CD8-positive, alpha-beta memory T cell (primary cell): ENCODE results near the gene TRPV5. TPM values are rescaled to one million over a fixed set of nuclear protein-coding genes. Genes with fewer than 3 reads are reported as not detected.
A peak's percentile ranks its signal among the peaks of the same experiment; 100 is the strongest.

ENCODE experiments used
- CTCF ChIA-PET: fragments of 350-600 bp; sonication (Branson Sonifier 250); formaldehyde crosslinking; loops from one replicate; lab custom pipeline; 2021; ENCODE audit warnings: antibody characterized with exemption; lab: Charles Lee
- POLR2A ChIA-PET: fragments of 350-600 bp; sonication (Branson Sonifier 250); formaldehyde crosslinking; loops from one replicate; lab custom pipeline; 2021; ENCODE audit warnings: antibody characterized with exemption; lab: Charles Lee
- DNase-seq, 5 donors: peaks; one replicate each; pipeline versions ENCODE4 v3.0.0 to v3.0.0-alpha.2; 2020 to 2022; ENCODE audit warnings: mixed read lengths in 1 of 5
- H3K27ac ChIP-seq: one replicate; pipeline ENCODE4 v1.7.0; 2013; ENCODE audit warnings: low read depth, mild to moderate bottlenecking, low read length, moderate library complexity
- H3K27me3 ChIP-seq: 2 replicates; pipeline ENCODE4 v1.7.0; 2013; ENCODE audit warnings: low read length, mild to moderate bottlenecking; ENCODE audit not compliant: insufficient read depth, poor library complexity, severe bottlenecking
- H3K36me3 ChIP-seq: 2 replicates; pipeline ENCODE4 v1.7.0; 2013; ENCODE audit warnings: mild to moderate bottlenecking, low read length, moderate library complexity; ENCODE audit not compliant: insufficient read depth
- H3K4me1 ChIP-seq: 2 replicates; pipeline ENCODE4 v1.7.0; 2013; ENCODE audit warnings: mild to moderate bottlenecking, low read length, moderate library complexity; ENCODE audit not compliant: insufficient read depth
- H3K4me3 ChIP-seq: 2 replicates; pipeline ENCODE4 v1.7.0; 2013; ENCODE audit warnings: mild to moderate bottlenecking, low read length
- H3K9me3 ChIP-seq: 2 replicates; pipeline ENCODE4 v1.7.0; 2013; ENCODE audit warnings: mild to moderate bottlenecking, low read length
- H3K27ac Mint-ChIP-seq, 8 donors: one replicate each; pipeline ENCODE4 v1.8.0; 2020 to 2021; ENCODE audit warnings: mixed read lengths in 8 of 8, mild to moderate bottlenecking in 6 of 8, inconsistent platforms in 3 of 8, moderate library complexity in 3 of 8
- H3K27me3 Mint-ChIP-seq, 2 donors: one replicate each; pipeline ENCODE4 v1.8.0; 2020 to 2021; ENCODE audit warnings: mixed read lengths in 2 of 2, mild to moderate bottlenecking in 1 of 2, moderate library complexity in 1 of 2
- H3K36me3 Mint-ChIP-seq, 3 donors: one replicate each; pipeline ENCODE4 v1.8.0; 2020 to 2021; ENCODE audit warnings: mixed read lengths in 3 of 3, inconsistent platforms in 1 of 3, mild to moderate bottlenecking in 1 of 3
- H3K4me1 Mint-ChIP-seq, 3 donors: one replicate each; pipeline ENCODE4 v1.8.0; 2020 to 2021; ENCODE audit warnings: mixed read lengths in 3 of 3, inconsistent platforms in 1 of 3, mild to moderate bottlenecking in 1 of 3
- H3K4me3 Mint-ChIP-seq, 7 donors: one replicate each; pipeline ENCODE4 v1.8.0; 2020 to 2021; ENCODE audit warnings: mixed read lengths in 7 of 7, mild to moderate bottlenecking in 6 of 7, moderate library complexity in 4 of 7, inconsistent platforms in 2 of 7
- H3K9me3 Mint-ChIP-seq, 5 donors: one replicate each; pipeline ENCODE4 v1.8.0; 2020 to 2022; ENCODE audit warnings: mixed read lengths in 5 of 5, mild to moderate bottlenecking in 3 of 5, moderate library complexity in 2 of 5, inconsistent platforms in 1 of 5
- polyA plus RNA-seq: library from polyadenylated mRNA; unstranded; fragments of 300-500 nt; fragmentation: Illumina TruSeq; gene quantifications from one replicate; pipeline ENCODE4 v1.2.3, GENCODE V29; 2021
- total RNA-seq, 2 experiments: library from RNA; stranded (reverse); gene quantifications; one replicate each; pipeline ENCODE4 v1.2.3, GENCODE V29; 2021

The TRPV5 gene
- total and polyA plus RNA-seq, 3 experiments from 2014 or later = not detected

GRCh38 chr7:142873281-142873784 is 60.2 kb downstream of the TRPV5 start:
- no peaks in the 10 kb centered on the region for H3K36me3 ChIP-seq
- H3K9me3 Mint-ChIP-seq = no peaks in the 10 kb centered on the region
- H3K4me1 Mint-ChIP-seq = no peaks in the 10 kb centered on the region
- H3K9me3 ChIP-seq = no peaks in the 10 kb centered on the region
- H3K4me3 Mint-ChIP-seq = no peak overlapping the region
- ChIA-PET POLR2A (no interaction called here), CTCF (interaction anchor here (1.1 to 1.8 kb wide), 3 partner anchors 10 to 130 kb away, joined by 4 to 5 read pairs (median 5); no protein-coding TSS in a partner anchor)
- peaks cover 0 to 13% (median 6%) of the 10 kb centered on the region in 3 donors for H3K36me3 Mint-ChIP-seq
- no peak overlapping the region for H3K4me3 ChIP-seq
- H3K27me3 ChIP-seq = no peaks in the 10 kb centered on the region
- peaks cover under 1 to 6% of the 10 kb centered on the region in 2 donors for H3K27me3 Mint-ChIP-seq
- no peak overlapping the region for H3K27ac Mint-ChIP-seq
- no peaks in the 10 kb centered on the region for H3K4me1 ChIP-seq
- no peak overlapping the region for H3K27ac ChIP-seq
- DNase-seq = no peak

- H3K36me3 Mint-ChIP-seq = peaks cover 0 to 16% (median 6%) of the 10 kb centered on the region in 3 donors
Measured at GRCh38 chr7:142872106-142872675, 61.4 kb downstream of the TRPV5 start.

GRCh38 chr7:142871260-142872105 is 62.1 kb downstream of the TRPV5 start:
- CTCF ChIA-PET = no interaction called here
- no peaks in the 10 kb centered on the region for H3K9me3 ChIP-seq
- no peak overlapping the region for H3K27ac ChIP-seq
- no peaks in the 10 kb centered on the region for H3K4me1 ChIP-seq
- H3K4me3 ChIP-seq = no peak overlapping the region
- DNase-seq = no peak
- H3K4me3 Mint-ChIP-seq = no peak overlapping the region
- H3K27me3 ChIP-seq = no peaks in the 10 kb centered on the region
- H3K27me3 Mint-ChIP-seq = peaks cover 0 to 6% of the 10 kb centered on the region in 2 donors
- H3K27ac Mint-ChIP-seq = peak overlapping the region in 2 of 8 donors; percentile 6 to 47
- peaks cover 0 to 16% (median 6%) of the 10 kb centered on the region in 3 donors for H3K36me3 Mint-ChIP-seq
- no peaks in the 10 kb centered on the region for H3K4me1 Mint-ChIP-seq
- POLR2A ChIA-PET = no interaction called here
- no peaks in the 10 kb centered on the region for H3K36me3 ChIP-seq
- H3K9me3 Mint-ChIP-seq = no peaks in the 10 kb centered on the region

More at GRCh38 chr7:142872106-142872675, 61.4 kb downstream of the TRPV5 start:
- H3K4me1 Mint-ChIP-seq = no peaks in the 10 kb centered on the region
- no peak for DNase-seq
- H3K4me3 ChIP-seq = no peak overlapping the region
- H3K27ac ChIP-seq = no peak overlapping the region
- no peaks in the 10 kb centered on the region for H3K4me1 ChIP-seq
- H3K27me3 ChIP-seq = no peaks in the 10 kb centered on the region
- no peak overlapping the region for H3K27ac Mint-ChIP-seq
- no peaks in the 10 kb centered on the region for H3K9me3 Mint-ChIP-seq
- no peak overlapping the region for H3K4me3 Mint-ChIP-seq
- H3K9me3 ChIP-seq = no peaks in the 10 kb centered on the region
- no peaks in the 10 kb centered on the region for H3K36me3 ChIP-seq
- H3K27me3 Mint-ChIP-seq = peaks cover 0 to 6% of the 10 kb centered on the region in 2 donors
- CTCF ChIA-PET = interaction anchor here (1.0 to 1.8 kb wide), 3 partner anchors 9 to 131 kb away, joined by 3 to 5 read pairs (median 5); no protein-coding TSS in a partner anchor
- POLR2A ChIA-PET = no interaction called here

- CTCF ChIA-PET = no interaction called here
Measured at GRCh38 chr7:142870566-142871259, 62.8 kb downstream of the TRPV5 start.

GRCh38 chr7:142870147-142870559 is 63.4 kb downstream of the TRPV5 start:
- Histone ChIP-seq H3K4me3 (no peak overlapping the region), H3K27ac (no peak overlapping the region), H3K4me1 (no peaks in the 10 kb centered on the region), H3K27me3 (no peaks in the 10 kb centered on the region), H3K9me3 (no peaks in the 10 kb centered on the region), H3K36me3 (no peaks in the 10 kb centered on the region)
- Mint-ChIP-seq H3K4me1 (no peaks in the 10 kb centered on the region), H3K27ac (peak overlapping the region in 1 of 8 donors; percentile 24), H3K27me3 (no peaks in the 10 kb centered on the region), H3K4me3 (no peak overlapping the region), H3K9me3 (no peaks in the 10 kb centered on the region), H3K36me3 (peaks cover 0 to 16% (median 6%) of the 10 kb centered on the region in 3 donors)
- no peak for DNase-seq
- ChIA-PET POLR2A (no interaction called here), CTCF (no interaction called here)

More at GRCh38 chr7:142870566-142871259, 62.8 kb downstream of the TRPV5 start:
- H3K4me3 Mint-ChIP-seq = no peak overlapping the region
- H3K27ac ChIP-seq = no peak overlapping the region
- POLR2A ChIA-PET = no interaction called here
- H3K9me3 ChIP-seq = no peaks in the 10 kb centered on the region
- no peaks in the 10 kb centered on the region for H3K9me3 Mint-ChIP-seq
- H3K4me1 ChIP-seq = no peaks in the 10 kb centered on the region
- H3K4me1 Mint-ChIP-seq = no peaks in the 10 kb centered on the region
- no peak overlapping the region for H3K4me3 ChIP-seq
- no peak overlapping the region for H3K27ac Mint-ChIP-seq
- peaks cover 0 to 2% of the 10 kb centered on the region in 2 donors for H3K27me3 Mint-ChIP-seq
- no peaks in the 10 kb centered on the region for H3K36me3 ChIP-seq
- H3K27me3 ChIP-seq = no peaks in the 10 kb centered on the region
- no peak for DNase-seq
- peaks cover 0 to 16% (median 6%) of the 10 kb centered on the region in 3 donors for H3K36me3 Mint-ChIP-seq

- H3K4me1 ChIP-seq = no peaks in the 10 kb centered on the region
- CTCF ChIA-PET = interaction anchor here (1.0 to 4.0 kb wide), 2 partner anchors 14 to 549 kb away, joined by 3 to 28 read pairs; partner anchors contain the start of gene EPHB6
- POLR2A ChIA-PET = no interaction called here
- no peak overlapping the region for H3K4me3 Mint-ChIP-seq
- no peaks in the 10 kb centered on the region for H3K4me1 Mint-ChIP-seq
- H3K36me3 ChIP-seq = no peaks in the 10 kb centered on the region
- H3K9me3 Mint-ChIP-seq = no peaks in the 10 kb centered on the region
- no peak overlapping the region for H3K27ac ChIP-seq
- H3K9me3 ChIP-seq = no peaks in the 10 kb centered on the region
- no peak overlapping the region for H3K4me3 ChIP-seq
- no peak for DNase-seq
- no peaks in the 10 kb centered on the region for H3K27me3 Mint-ChIP-seq
- no peaks in the 10 kb centered on the region for H3K27me3 ChIP-seq
- H3K36me3 Mint-ChIP-seq = peaks cover 0 to 20% (median 6%) of the 10 kb centered on the region in 3 donors
- peak overlapping the region in 2 of 8 donors; percentile 30 to 73 for H3K27ac Mint-ChIP-seq
Measured at GRCh38 chr7:142869434-142869833, 64.1 kb downstream of the TRPV5 start.

GRCh38 chr7:142868986-142869415 is 64.5 kb downstream of the TRPV5 start:
- H3K4me1 Mint-ChIP-seq = no peaks in the 10 kb centered on the region
- no peak overlapping the region for H3K27ac ChIP-seq
- ChIA-PET CTCF (interaction anchor here (1.0 to 4.0 kb wide), 2 partner anchors 14 to 549 kb away, joined by 3 to 28 read pairs; partner anchors contain the start of gene EPHB6), POLR2A (no interaction called here)
- H3K27me3 Mint-ChIP-seq = no peaks in the 10 kb centered on the region
- H3K9me3 Mint-ChIP-seq = no peaks in the 10 kb centered on the region
- peaks cover 0 to 25% (median 6%) of the 10 kb centered on the region in 3 donors for H3K36me3 Mint-ChIP-seq
- no peaks in the 10 kb centered on the region for H3K9me3 ChIP-seq
- no peak for DNase-seq
- H3K27ac Mint-ChIP-seq = no peak overlapping the region
- no peak overlapping the region for H3K4me3 ChIP-seq
- no peaks in the 10 kb centered on the region for H3K36me3 ChIP-seq
- H3K4me1 ChIP-seq = no peaks in the 10 kb centered on the region
- H3K27me3 ChIP-seq = no peaks in the 10 kb centered on the region
- H3K4me3 Mint-ChIP-seq = no peak overlapping the region
